ENCODE results near the gene AOC3. TPM values are rescaled to one million over a fixed set of nuclear protein-coding genes. Genes with fewer than 3 reads are reported as not detected.

The AOC3 gene
- total RNA-seq: under 0.01 and 0.07 TPM in 2 replicates

GRCh38 chr17:42850954-42851353, at the start of gene AOC3:
Gene AOC3, plus strand, starts transcription at chr17:42851199. Its CDS starts 145 bp downstream, at chr17:42851344.

GRCh38 chr17:42832934-42833766, 17.8 kb upstream of the AOC3 start, which contains the start of gene PSME3:
Gene PSME3, plus strand, starts transcription at chr17:42833397. Its CDS starts 235 bp downstream, at chr17:42833632.

GRCh38 chr17:42844271-42844670, 6.7 kb upstream of the AOC3 start, which contains the start of gene AOC2:
Gene AOC2, plus strand, starts transcription at chr17:42844580. Its CDS starts 47 bp downstream, at chr17:42844627.

GRCh38 chr17:42900460-42901331, 49.7 kb downstream of the AOC3 start, which contains the start of gene G6PC1:
Gene G6PC1, plus strand, starts transcription at chr17:42900799. Its CDS starts 78 bp downstream, at chr17:42900877.

Other genes starting within 250 kb of the AOC3 start
- gene RETREG3, start 241.8 kb upstream of the AOC3 start, total RNA-seq: 47.0 and 57.5 TPM in 2 replicates
- 90.4 and 130 TPM in 2 replicates for gene TUBG1, start 241.5 kb upstream of the AOC3 start, total RNA-seq
- gene TUBG2, start 191.9 kb upstream of the AOC3 start, total RNA-seq: 8.5 and 9.0 TPM in 2 replicates
- gene PLEKHH3, start 174.2 kb upstream of the AOC3 start, total RNA-seq: 49.8 and 55.3 TPM in 2 replicates
- 0.19 and 0.28 TPM in 2 replicates for gene CCR10, start 169.4 kb upstream of the AOC3 start, total RNA-seq
- gene CNTNAP1, start 168.7 kb upstream of the AOC3 start, total RNA-seq: 4.1 and 4.2 TPM in 2 replicates
- 9.0 and 10.4 TPM in 2 replicates for gene EZH1, start 106.2 kb upstream of the AOC3 start, total RNA-seq
- gene RAMP2, start 90.0 kb upstream of the AOC3 start, total RNA-seq: 0.49 TPM in 1 of 2 replicates, not detected in the other
- 98.8 and 108 TPM in 2 replicates for gene VPS25, start 77.8 kb upstream of the AOC3 start, total RNA-seq
- gene WNK4, start 70.6 kb upstream of the AOC3 start, total RNA-seq: 0.09 TPM in 1 of 2 replicates, not detected in the other
- gene COA3, start 52.5 kb upstream of the AOC3 start, total RNA-seq: 78.8 and 81.6 TPM in 2 replicates
- gene CNTD1, start 52.3 kb upstream of the AOC3 start, total RNA-seq: 0.07 TPM in 1 of 2 replicates, not detected in the other
- 76.7 and 84.6 TPM in 2 replicates for gene BECN1, start 26.9 kb upstream of the AOC3 start, total RNA-seq
- 122 and 130 TPM in 2 replicates for gene PSME3, start 17.8 kb upstream of the AOC3 start, total RNA-seq
- gene AOC2, start 6.6 kb upstream of the AOC3 start, total RNA-seq: 0.14 and 0.92 TPM in 2 replicates
- gene G6PC1, start 49.6 kb downstream of the AOC3 start, total RNA-seq: not detected in 2 replicates
- 29.7 and 38.9 TPM in 2 replicates for gene AARSD1, start 113.3 kb downstream of the AOC3 start, total RNA-seq
- gene PTGES3L, start 128.9 kb downstream of the AOC3 start, total RNA-seq: 0.28 and 0.49 TPM in 2 replicates
- 8.7 and 12.2 TPM in 2 replicates for gene RUNDC1, start 129.4 kb downstream of the AOC3 start, total RNA-seq
- gene RPL27, start 147.2 kb downstream of the AOC3 start, total RNA-seq: 1,265 and 2,388 TPM in 2 replicates
- 3.0 and 4.9 TPM in 2 replicates for gene IFI35, start 155.6 kb downstream of the AOC3 start, total RNA-seq
- 96.8 and 127 TPM in 2 replicates for gene VAT1, start 171.2 kb downstream of the AOC3 start, total RNA-seq
- gene RND2, start 174.0 kb downstream of the AOC3 start, total RNA-seq: under 0.01 and 0.21 TPM in 2 replicates

Data from airway epithelial cell (primary cell).